Stimulated activated CD8-positive, alpha-beta memory T cell treated with anti-CD3 and anti-CD28 coated beads, Interleukin-12 subunit alpha, Interleukin-12 subunit beta, amount 100 ng/mL, for 24 hours (primary cell): ENCODE results near the gene RNF207.
A peak's percentile ranks its signal among the peaks of the same experiment; 100 is the strongest.

Experiments used
- DNase-seq: peaks from one replicate; pipeline ENCODE4 v3.0.0-alpha.2; 2020; ENCODE audit errors: extremely low read depth

The RNF207 gene

GRCh38 chr1:6234502-6235295 is 28.8 kb downstream of the RNF207 start:
- DNase-seq, result no peak

- no peak for DNase-seq
These were observed 29.4 kb downstream of the RNF207 start for GRCh38 chr1:6235296-6235677.

- DNase-seq, result no peak
These were observed 31.2 kb downstream of the RNF207 start for GRCh38 chr1:6237093-6237492.

- DNase-seq, result no peak
These were observed 33.4 kb downstream of the RNF207 start for GRCh38 chr1:6239213-6239752.

GRCh38 chr1:6239950-6240768 is 34.2 kb downstream of the RNF207 start:
- no peak for DNase-seq

DNA sequence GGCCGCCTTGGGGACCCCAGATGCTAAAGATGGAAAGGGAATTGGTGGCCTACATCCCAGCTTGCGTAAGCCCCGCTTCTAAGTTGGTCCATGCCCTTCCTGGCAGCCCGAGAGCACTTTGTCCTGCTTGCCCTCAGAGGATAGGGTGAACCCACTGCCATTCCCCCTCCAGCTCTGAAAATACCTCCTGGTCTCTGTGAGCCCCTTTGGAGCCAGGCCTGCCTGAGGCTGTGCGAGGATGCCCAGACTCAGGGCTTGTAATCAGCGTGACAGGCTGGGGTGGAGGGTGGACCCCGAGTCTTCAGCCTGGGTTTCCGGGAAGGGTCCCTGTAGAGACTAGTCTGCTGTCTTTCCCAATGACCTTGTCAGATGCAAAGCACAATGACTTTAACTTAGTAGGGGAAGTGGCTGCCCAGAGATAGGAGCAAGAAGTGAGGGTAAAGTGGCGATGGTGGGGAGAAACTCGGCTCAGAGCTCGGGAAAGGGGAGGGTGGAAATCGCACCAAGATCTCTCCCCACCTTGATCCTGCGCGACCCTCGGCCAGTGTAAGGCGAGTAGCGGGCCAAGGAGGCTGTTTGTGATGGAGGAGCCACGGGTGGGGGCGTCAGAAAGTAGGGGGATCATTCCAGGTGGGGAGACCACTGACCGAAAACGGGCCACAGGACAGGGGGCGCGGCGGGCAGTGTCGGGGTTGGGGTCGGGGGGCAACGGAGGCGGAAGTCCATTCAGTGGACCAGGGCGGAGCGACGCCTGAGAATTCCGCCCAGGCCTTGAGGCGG is 35.4 kb downstream of the RNF207 start:
- no peak for DNase-seq

DNA sequence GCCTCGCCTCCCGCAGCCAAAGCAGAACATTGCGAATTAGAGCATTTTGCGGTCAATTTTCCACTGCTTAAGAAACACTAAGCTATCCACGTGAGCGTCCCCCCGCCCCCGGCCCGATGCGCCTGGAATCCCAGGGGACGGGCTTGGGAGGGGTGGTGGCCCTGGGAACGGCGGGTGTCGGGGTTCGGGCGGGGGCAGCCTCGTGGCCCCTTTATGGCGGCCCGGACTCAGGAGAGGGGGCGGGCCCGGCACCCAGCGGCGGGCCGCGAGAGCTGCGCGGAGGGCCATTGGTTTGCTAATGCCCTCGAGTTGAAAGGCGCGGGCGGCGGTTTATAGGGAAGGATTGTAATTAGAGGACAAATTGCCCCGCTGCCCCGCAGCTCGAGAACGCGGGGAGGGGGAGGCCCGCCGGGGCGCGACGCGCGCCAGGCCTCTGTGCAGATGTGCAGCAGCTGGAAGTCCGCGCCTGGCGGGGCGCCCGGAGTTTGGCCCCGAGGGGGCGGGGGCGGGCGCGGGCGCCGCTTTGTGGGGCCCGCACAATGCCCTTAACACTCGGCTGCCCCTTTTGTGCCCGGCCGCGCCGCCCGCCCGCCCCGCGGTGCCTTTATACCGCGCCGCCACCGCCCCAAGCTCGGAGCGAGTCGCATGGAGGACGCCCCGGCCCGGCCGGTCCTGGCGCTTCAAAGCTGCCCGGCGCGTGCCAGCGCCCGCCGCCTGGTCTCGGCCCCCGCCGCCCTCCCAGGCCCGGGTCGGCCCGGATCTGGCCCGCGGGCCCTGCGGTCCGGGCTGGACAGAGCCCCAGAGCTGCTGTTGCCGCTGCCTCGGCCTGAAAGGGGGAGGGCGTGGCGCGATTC is 36.2 kb downstream of the RNF207 start:
- no peak for DNase-seq

- no peak for DNase-seq
These were observed 37.3 kb downstream of the RNF207 start for GRCh38 chr1:6243053-6243834.

DNA sequence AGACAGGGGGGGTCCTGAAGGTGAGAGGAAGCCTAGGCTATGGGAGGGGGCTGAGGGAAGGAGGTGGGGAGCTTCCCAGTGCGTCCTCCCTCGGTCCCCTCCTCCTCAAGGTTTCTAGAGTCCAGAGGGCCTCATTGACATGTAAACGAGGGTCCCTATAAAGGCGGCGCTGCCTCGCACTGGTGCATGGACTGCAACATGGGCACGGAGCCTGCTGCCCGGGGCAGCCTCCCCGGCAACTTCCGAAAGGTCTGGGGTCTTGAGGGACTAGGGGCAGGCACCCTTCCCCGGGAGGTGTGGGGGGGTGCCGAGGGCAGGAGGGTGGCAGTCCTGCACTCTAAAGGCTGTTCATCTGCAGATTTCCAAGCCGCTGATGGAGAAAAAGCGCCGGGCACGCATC is 38.1 kb downstream of the RNF207 start, which contains the start of gene HES3:
Gene HES3, plus strand, starts transcription at position 187 of the 400 bp plus-strand sequence. Its CDS starts 187 bp downstream, at position 374.
- no peak for DNase-seq

GRCh38 chr1:6244401-6245049 is 38.6 kb downstream of the RNF207 start:
- no peak for DNase-seq

DNA sequence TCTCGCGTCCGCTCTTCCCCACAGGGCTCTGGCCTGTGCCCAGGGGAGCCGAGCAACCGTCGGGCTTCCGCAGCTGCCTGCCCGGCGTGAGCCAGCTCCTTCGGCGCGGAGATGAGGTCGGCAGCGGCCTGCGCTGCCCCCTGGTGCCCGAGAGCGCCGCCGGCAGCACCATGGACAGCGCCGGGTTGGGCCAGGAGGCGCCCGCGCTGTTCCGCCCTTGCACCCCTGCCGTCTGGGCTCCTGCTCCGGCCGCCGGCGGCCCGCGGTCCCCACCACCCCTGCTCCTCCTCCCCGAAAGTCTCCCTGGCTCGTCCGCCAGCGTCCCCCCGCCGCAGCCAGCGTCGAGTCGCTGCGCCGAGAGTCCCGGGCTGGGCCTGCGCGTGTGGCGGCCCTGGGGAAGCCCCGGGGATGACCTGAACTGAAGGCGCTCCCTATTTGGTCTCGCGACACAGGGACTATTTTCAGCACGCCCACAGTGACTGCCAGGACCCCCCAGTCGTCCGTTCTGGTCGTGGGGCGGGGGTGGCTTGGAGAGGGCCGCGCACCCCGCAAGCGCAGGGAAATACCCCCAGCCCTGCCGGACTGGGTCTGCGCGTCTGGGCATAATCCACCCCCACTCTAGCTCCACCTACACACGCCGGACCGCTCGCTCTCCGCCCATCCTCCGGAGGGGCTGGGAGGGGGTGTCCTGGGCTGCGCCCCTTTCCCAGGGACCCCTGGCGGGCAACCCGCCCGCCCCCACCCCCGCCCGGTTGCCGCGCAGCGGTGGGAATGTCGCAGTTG is 39.4 kb downstream of the RNF207 start:
- peak; percentile 38 for DNase-seq

DNA sequence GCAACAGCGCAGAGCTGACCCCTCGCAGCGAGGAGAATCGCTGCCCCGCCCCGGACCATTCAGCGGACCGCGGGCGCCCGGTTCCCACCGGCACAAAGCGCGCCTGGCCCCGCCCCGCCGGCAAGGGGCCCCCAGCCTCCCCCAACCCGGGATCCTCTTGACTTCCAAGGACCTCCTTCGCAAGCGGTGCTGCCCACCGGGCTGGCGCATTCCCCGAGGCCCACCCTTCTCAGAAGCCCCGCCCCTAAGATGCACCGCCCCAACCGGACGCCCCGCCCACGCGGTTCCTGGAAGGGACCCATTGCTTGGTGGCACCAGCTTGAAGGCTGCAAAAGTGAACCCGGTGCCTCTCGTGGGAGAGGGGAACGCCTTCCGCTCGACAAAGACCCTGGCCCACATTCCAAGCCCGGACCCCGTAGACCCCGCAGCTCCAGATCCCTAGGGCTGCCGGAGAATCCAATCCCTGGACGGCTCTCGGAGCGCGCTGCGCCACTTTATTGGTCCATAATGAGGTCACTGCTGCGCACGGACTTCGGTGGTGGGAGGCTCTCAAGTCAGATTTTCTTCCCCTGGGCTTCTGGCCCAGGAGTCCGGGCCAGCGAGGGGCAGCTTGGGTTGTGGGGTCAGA is 40.1 kb downstream of the RNF207 start:
- DNase-seq, result no peak

DNA sequence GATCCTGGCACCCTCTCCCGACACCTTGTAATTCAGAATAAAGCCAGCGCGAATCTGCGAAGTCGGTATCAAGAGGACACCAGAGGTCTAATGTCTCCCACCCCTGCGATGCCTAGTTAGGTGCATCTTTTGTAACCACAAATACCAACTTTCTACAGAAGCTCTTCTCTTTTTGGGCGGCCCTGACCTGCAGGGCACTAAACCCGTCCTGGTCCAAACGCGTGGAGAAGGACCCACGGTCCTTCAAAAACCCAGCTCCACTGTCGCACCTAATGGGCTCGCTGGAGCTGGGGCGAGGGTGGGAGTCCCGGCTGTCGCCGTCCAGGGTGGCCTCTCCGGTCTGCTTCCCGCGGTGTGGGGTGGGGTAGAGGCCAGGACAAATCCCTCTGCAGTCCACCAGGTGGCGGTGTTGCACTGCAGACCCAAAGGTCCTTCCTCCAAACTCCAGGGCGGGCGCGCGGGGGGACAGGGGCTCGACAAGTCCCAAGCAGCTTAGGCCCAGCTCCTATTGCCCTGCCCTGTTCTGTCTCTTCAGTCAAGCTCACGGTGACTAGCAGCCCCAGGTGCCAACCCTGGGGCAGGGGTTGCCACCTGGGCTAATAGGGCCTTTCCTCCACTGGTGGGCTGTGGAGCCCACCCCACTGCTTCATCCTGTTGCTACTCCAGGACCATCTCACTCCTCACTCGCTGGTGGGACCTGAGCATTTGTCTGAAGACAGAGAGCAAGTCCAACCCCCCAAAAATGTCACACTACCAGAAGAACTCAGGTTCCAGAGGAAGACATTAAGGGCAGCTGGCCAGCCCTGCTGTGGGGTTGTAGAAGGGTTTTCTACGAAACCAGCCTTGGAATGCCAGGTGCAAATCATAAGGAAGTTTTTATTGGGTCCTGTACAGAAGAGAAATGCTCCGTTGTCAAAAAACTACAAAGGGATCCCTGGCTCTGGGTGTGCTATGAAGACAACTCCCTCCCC is 40.9 kb downstream of the RNF207 start:
- DNase-seq, result peak; percentile 47

DNA sequence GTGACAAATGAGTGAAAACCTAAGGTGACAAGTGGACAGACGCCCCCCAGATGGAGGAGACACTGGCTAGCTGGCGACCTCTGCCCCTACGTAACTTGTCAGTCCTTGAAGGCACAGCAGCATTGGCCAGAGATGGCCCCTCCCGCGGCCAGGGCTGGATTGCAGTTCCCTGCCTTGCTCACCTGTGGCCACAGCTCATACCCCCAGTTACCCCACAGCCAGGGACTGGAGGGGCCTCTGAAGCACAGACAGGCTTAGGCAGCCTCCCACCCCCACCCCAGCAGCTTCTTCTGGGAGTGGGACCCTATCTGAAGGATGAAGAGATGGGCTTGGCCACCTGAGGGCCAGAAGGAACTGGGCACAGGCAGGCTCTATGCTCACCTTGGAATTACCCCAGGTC is 41.7 kb downstream of the RNF207 start:
- DNase-seq, result no peak

- DNase-seq, result no peak
These were observed 42.4 kb downstream of the RNF207 start for GRCh38 chr1:6248161-6248776.

DNA sequence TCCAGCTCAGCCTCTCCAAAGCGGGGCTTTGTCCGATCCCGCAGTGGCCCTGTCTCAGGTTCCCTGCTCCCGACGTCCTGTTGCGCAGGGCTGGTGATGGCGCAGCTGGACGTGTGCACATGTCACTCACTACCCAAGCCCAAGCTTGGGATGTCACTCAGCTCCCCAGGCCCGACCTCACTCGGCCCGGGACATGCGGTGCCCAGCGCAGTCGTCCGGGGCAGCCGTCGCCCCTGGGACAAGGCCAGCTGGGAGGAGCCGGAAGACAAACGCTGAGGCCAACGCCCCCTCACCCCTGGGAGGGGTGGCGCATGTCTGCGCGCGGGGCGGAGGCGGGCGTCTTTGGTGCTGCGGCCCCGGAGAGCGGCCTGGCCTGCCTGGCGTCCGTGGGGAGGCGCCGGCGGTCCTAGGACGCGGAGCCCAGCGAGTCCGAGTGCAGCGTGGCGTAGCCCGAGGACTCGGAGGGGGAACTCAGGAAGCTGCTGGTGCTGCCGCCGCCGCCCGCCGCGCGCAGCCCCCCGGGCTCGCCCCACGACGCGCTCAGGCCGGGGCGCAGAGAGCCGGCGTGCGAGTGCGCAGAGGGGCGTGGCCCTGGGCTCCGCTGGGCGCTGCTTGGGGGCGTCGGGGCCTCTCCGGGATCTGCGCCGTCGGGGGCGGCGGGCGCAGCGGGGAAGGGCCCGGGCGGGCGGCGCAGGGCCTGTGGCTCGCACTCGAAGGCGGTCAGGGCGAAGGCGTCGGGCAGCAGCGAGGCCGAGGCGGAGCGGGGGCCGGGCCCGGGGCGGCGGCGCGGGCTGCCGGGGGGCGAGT is 43.2 kb downstream of the RNF207 start:
- no peak for DNase-seq
